ENCODE results near the gene PLCH2. TPM values are rescaled to one million over a fixed set of nuclear protein-coding genes. Genes with fewer than 3 reads are reported as not detected.

Gene PLCH2
- total RNA-seq, 2 experiments from 2014 or later: 9.8 to 11.8 TPM

GRCh38 chr1:2466958-2467554 is 9.0 kb upstream of the PLCH2 start:
- CTCF ChIA-PET: no interaction called here
- no peak overlapping the region for H3K27ac Mint-ChIP-seq
- no peaks in the 10 kb centered on the region for H3K9me3 Mint-ChIP-seq (ENCODE audit: insufficient read depth)
- DNase-seq (peak; percentile 29), ATAC-seq (no peak)
- no peak overlapping the region for H3K4me3 Mint-ChIP-seq
- POLR2A ChIA-PET: no interaction called here
- no peaks in the 10 kb centered on the region for H3K27me3 Mint-ChIP-seq (ENCODE audit: low read depth)
- H3K36me3 Mint-ChIP-seq (ENCODE audit: low read depth): no peaks in the 10 kb centered on the region
- H3K4me1 Mint-ChIP-seq (ENCODE audit: low read depth): no peaks in the 10 kb centered on the region

- ChIA-PET CTCF (interaction anchor here (0.9 kb wide), 1 partner anchor 18 kb away, joined by 3 read pairs; no protein-coding TSS in a partner anchor), POLR2A (no interaction called here)
- Mint-ChIP-seq H3K27ac (no peak overlapping the region), H3K27me3 (ENCODE audit: low read depth) (no peaks in the 10 kb centered on the region), H3K9me3 (ENCODE audit: insufficient read depth) (no peaks in the 10 kb centered on the region), H3K36me3 (ENCODE audit: low read depth) (no peaks in the 10 kb centered on the region), H3K4me1 (ENCODE audit: low read depth) (no peaks in the 10 kb centered on the region), H3K4me3 (no peak overlapping the region)
- ATAC-seq (peak; percentile 62), DNase-seq (peak; percentile 70)
Measured at GRCh38 chr1:2468041-2468472, 8.0 kb upstream of the PLCH2 start.

GRCh38 chr1:2468540-2468939 is 7.5 kb upstream of the PLCH2 start:
- Mint-ChIP-seq H3K36me3 (ENCODE audit: low read depth) (no peaks in the 10 kb centered on the region), H3K4me3 (no peak overlapping the region), H3K9me3 (ENCODE audit: insufficient read depth) (no peaks in the 10 kb centered on the region), H3K4me1 (ENCODE audit: low read depth) (no peaks in the 10 kb centered on the region), H3K27ac (no peak overlapping the region), H3K27me3 (ENCODE audit: low read depth) (no peaks in the 10 kb centered on the region)
- POLR2A ChIA-PET: no interaction called here
- CTCF ChIA-PET: interaction anchor here (0.9 kb wide), 1 partner anchor 18 kb away, joined by 3 read pairs; no protein-coding TSS in a partner anchor
- DNase-seq (no peak), ATAC-seq (no peak)

GRCh38 chr1:2469103-2469940 is 6.8 kb upstream of the PLCH2 start:
- Mint-ChIP-seq H3K9me3 (ENCODE audit: insufficient read depth) (no peaks in the 10 kb centered on the region), H3K36me3 (ENCODE audit: low read depth) (no peaks in the 10 kb centered on the region), H3K27me3 (ENCODE audit: low read depth) (no peaks in the 10 kb centered on the region), H3K27ac (no peak overlapping the region), H3K4me3 (no peak overlapping the region), H3K4me1 (ENCODE audit: low read depth) (no peaks in the 10 kb centered on the region)
- POLR2A ChIA-PET: no interaction called here
- no peak for ATAC-seq
- CTCF ChIA-PET: no interaction called here
- DNase-seq: no peak

- Mint-ChIP-seq H3K27ac (no peak overlapping the region), H3K27me3 (ENCODE audit: low read depth) (no peaks in the 10 kb centered on the region), H3K36me3 (ENCODE audit: low read depth) (no peaks in the 10 kb centered on the region), H3K9me3 (ENCODE audit: insufficient read depth) (no peaks in the 10 kb centered on the region), H3K4me1 (ENCODE audit: low read depth) (no peaks in the 10 kb centered on the region), H3K4me3 (no peak overlapping the region)
- DNase-seq (no peak), ATAC-seq (no peak)
- ChIA-PET CTCF (no interaction called here), POLR2A (no interaction called here)
Measured at GRCh38 chr1:2470290-2471158, 5.6 kb upstream of the PLCH2 start.

- Mint-ChIP-seq H3K36me3 (ENCODE audit: low read depth) (no peaks in the 10 kb centered on the region), H3K4me3 (no peak overlapping the region), H3K4me1 (ENCODE audit: low read depth) (no peaks in the 10 kb centered on the region), H3K9me3 (ENCODE audit: insufficient read depth) (no peaks in the 10 kb centered on the region), H3K27ac (no peak overlapping the region), H3K27me3 (ENCODE audit: low read depth) (no peaks in the 10 kb centered on the region)
- CTCF ChIA-PET: no interaction called here
- DNase-seq (no peak), ATAC-seq (no peak)
- POLR2A ChIA-PET: no interaction called here
Measured at GRCh38 chr1:2471159-2471471, 5.0 kb upstream of the PLCH2 start.

GRCh38 chr1:2471587-2472001 is 4.5 kb upstream of the PLCH2 start:
- CTCF ChIA-PET: no interaction called here
- H3K4me1 Mint-ChIP-seq (ENCODE audit: low read depth): no peaks in the 10 kb centered on the region
- POLR2A ChIA-PET: no interaction called here
- ATAC-seq (no peak), DNase-seq (no peak)
- H3K27ac Mint-ChIP-seq: no peak overlapping the region
- H3K4me3 Mint-ChIP-seq: no peak overlapping the region
- no peaks in the 10 kb centered on the region for H3K27me3 Mint-ChIP-seq (ENCODE audit: low read depth)
- no peaks in the 10 kb centered on the region for H3K9me3 Mint-ChIP-seq (ENCODE audit: insufficient read depth)
- H3K36me3 Mint-ChIP-seq (ENCODE audit: low read depth): no peaks in the 10 kb centered on the region

- Mint-ChIP-seq H3K4me3 (no peak overlapping the region), H3K4me1 (ENCODE audit: low read depth) (no peaks in the 10 kb centered on the region), H3K9me3 (ENCODE audit: insufficient read depth) (no peaks in the 10 kb centered on the region), H3K27me3 (ENCODE audit: low read depth) (no peaks in the 10 kb centered on the region), H3K36me3 (ENCODE audit: low read depth) (no peaks in the 10 kb centered on the region), H3K27ac (no peak overlapping the region)
- CTCF ChIA-PET: no interaction called here
- POLR2A ChIA-PET: no interaction called here
- no peak for ATAC-seq
- DNase-seq: no peak
Measured at GRCh38 chr1:2472109-2472508, 4.0 kb upstream of the PLCH2 start.

- ATAC-seq (no peak), DNase-seq (no peak)
- ChIA-PET POLR2A (no interaction called here), CTCF (no interaction called here)
- Mint-ChIP-seq H3K9me3 (ENCODE audit: insufficient read depth) (no peaks in the 10 kb centered on the region), H3K36me3 (ENCODE audit: low read depth) (no peaks in the 10 kb centered on the region), H3K4me1 (ENCODE audit: low read depth) (no peaks in the 10 kb centered on the region), H3K27me3 (ENCODE audit: low read depth) (no peaks in the 10 kb centered on the region), H3K27ac (no peak overlapping the region), H3K4me3 (no peak overlapping the region)
Measured at GRCh38 chr1:2472561-2473177, 3.4 kb upstream of the PLCH2 start.

GRCh38 chr1:2473198-2473597 is 2.9 kb upstream of the PLCH2 start:
- H3K4me1 Mint-ChIP-seq (ENCODE audit: low read depth): no peaks in the 10 kb centered on the region
- ChIA-PET POLR2A (no interaction called here), CTCF (no interaction called here)
- no peak overlapping the region for H3K4me3 Mint-ChIP-seq
- no peaks in the 10 kb centered on the region for H3K27me3 Mint-ChIP-seq (ENCODE audit: low read depth)
- no peaks in the 10 kb centered on the region for H3K36me3 Mint-ChIP-seq (ENCODE audit: low read depth)
- DNase-seq (no peak), ATAC-seq (no peak)
- no peaks in the 10 kb centered on the region for H3K9me3 Mint-ChIP-seq (ENCODE audit: insufficient read depth)
- no peak overlapping the region for H3K27ac Mint-ChIP-seq

- ATAC-seq (no peak), DNase-seq (no peak)
- Mint-ChIP-seq H3K27ac (no peak overlapping the region), H3K36me3 (ENCODE audit: low read depth) (no peaks in the 10 kb centered on the region), H3K9me3 (ENCODE audit: insufficient read depth) (no peaks in the 10 kb centered on the region), H3K27me3 (ENCODE audit: low read depth) (no peaks in the 10 kb centered on the region), H3K4me3 (no peak overlapping the region), H3K4me1 (ENCODE audit: low read depth) (no peaks in the 10 kb centered on the region)
- POLR2A ChIA-PET: no interaction called here
- CTCF ChIA-PET: interaction anchor here (1.1 kb wide), 1 partner anchor 59 kb away, joined by 3 read pairs; no protein-coding TSS in a partner anchor
Measured at GRCh38 chr1:2474104-2474844, 1.8 kb upstream of the PLCH2 start.
